Hematopoietic multipotent progenitor cell (in vitro differentiated cells): ENCODE measurements around the gene PIGBOS1. TPM values are rescaled to one million over a fixed set of nuclear protein-coding genes. Genes with fewer than 3 reads are reported as not detected.

Experiments
- DNase-seq, 3 donors: peaks; one replicate each; pipeline ENCODE4 v3.0.0-alpha.2; 2011 to 2015; ENCODE audit warnings: low read depth in 2 of 3, low spot score in 2 of 3
- total RNA-seq: library from RNA; depleted of rRNA; stranded (reverse); fragments of >200 nt; gene quantifications from one replicate; pipeline ENCODE4 v1.2.3, GENCODE V29; 2012

PIGBOS1 gene
- total RNA-seq, 1 donor: 9.7 TPM

GRCh38 chr15:55270291-55270690 is 48.6 kb downstream of the PIGBOS1 start:
- DNase-seq: no peak

- no peak for DNase-seq
Measured at GRCh38 chr15:55268176-55268695, 50.7 kb downstream of the PIGBOS1 start.

GRCh38 chr15:55267401-55268175 is 51.3 kb downstream of the PIGBOS1 start:
- peak in 2 of 3 donors; percentile 71 to 88 for DNase-seq

Other genes with a start within 250 kb of the PIGBOS1 start
- 29.4 TPM for gene RSL24D1, start 122.2 kb downstream of the PIGBOS1 start, total RNA-seq
- 6.2 TPM for gene RAB27A, start 29.3 kb downstream of the PIGBOS1 start, total RNA-seq
- gene PIGB, start 99 bp upstream of the PIGBOS1 start, total RNA-seq: 11.8 TPM
- gene CCPG1, start 89.2 kb upstream of the PIGBOS1 start, total RNA-seq: 12.7 TPM
- gene PIERCE2, start 89.4 kb upstream of the PIGBOS1 start, total RNA-seq: 0.54 TPM
- gene DNAAF4, start 189.1 kb upstream of the PIGBOS1 start, total RNA-seq: 1.3 TPM